GM19238 (cell line): ENCODE measurements around the gene MAPRE3.
"Not testable (repeated sequence)": the region's sequence is repeated elsewhere in the genome, so short reads cannot be mapped to it uniquely, and the experiment has no call there.

ENCODE experiments used
- DNase-seq: peaks from one replicate; pipeline ENCODE4 v3.0.0; 2011; ENCODE audit warnings: low spot score; ENCODE audit not compliant: insufficient read length

The MAPRE3 gene

DNA sequence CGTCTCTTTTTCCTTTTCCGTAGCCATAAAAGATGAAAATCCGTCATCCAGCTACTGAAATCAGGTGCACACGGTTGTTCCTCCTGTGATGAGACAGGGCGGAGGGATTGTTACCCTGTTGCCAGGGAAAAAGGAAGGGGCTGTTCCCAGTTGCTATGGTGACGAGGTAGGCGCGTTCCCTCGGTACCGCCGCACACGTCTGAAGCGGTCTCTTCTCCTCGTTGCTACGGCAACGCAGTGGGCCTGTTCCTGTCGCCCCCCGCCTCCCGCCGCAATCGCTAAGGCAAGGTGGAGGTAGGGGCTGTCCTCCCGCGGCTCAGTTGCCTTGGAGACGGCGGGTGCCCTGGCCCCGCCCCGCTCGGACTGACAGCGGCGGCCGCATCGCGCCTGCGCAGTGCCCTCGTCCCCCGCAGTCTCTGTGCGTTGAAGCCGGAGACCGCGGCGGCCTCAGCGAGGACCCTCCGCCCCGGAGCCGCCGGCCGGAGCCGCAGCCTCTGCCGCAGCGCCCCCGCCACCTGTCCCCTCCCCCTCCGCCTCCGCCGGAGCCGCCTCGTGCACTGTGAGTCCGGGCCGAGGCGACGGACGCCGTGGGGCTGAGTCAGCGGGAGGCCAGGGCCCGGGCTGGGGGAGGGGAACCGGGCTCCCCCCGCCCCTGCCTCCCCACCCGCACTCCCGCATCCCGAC, at the start of gene MAPRE3:
TSS of gene MAPRE3 (plus strand) at position 394 of the 684 bp plus-strand sequence. CDS start 51,582 bp downstream, outside the sequence.
- peak; percentile 82 for DNase-seq

DNA sequence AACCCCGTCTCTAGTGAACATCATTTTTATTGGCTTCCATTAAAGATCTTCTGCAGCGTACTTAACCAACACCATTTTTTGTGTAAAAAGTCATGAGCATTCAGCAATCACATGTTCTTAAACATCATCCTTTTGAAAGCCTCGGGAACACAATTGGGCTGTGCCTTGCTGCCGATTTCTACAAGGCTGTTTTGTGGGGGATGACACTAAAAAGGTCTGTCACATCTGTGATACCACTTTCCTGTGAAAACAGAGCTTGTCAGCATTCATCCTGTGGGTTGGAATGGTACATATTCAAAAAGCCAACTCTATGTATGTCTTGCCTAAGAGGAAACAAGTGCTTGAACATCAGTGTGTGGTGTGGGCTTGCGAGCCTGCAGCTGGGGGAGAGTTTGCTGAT, 49.1 kb upstream of the MAPRE3 start:
- DNase-seq = no peak

DNA sequence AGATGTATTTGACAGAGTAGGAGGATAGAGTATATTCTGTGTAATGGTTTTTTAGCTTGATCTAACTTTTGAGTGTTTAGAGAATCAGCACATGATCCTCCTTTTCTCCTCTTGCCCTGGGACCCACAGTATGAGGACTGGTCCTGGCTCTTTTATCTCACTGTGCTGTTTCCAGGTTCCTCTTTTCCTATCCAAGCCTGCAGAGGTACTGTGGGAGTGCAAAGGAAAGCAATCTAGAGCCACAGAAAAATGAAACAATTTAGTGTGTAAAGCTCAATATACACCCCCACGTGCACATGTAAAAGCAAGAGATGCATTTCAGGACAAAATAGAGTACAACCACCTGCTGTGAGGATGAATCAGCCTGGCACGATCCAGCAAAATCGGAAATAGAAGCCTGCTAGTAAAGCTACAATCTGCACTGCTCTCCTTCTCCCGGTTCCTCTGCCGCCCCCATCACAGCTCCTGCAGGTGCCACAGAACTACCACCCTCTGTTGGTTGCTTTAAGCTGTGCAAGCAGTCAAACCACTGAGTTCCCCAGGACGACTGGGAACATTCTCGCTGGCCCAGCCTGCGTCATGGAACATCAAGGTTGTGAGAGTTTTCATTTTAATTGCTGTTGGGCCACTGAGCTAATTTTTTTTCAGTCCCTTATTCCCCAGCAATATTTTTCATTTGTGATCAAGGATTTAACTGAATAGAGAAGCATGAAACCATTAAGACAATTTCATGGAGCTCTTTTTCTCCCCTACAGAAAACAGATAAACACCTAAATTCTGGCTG, 47.8 kb upstream of the MAPRE3 start:
- DNase-seq = peak; percentile 48

DNA sequence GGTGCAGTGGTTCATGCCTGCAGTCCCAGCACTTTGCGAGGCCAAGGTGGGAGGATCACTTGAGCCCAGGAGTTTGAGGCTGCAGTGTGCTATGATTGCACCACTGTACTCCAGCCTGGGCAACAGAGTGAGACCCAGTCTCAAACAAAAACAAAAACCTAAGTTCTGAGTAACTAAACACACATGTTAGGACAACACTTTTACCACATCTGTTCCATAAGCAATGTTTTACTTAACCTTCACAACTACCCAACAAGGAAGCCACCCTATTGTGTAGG, 47.3 kb upstream of the MAPRE3 start:
- DNase-seq = not testable (repeated sequence)

DNA sequence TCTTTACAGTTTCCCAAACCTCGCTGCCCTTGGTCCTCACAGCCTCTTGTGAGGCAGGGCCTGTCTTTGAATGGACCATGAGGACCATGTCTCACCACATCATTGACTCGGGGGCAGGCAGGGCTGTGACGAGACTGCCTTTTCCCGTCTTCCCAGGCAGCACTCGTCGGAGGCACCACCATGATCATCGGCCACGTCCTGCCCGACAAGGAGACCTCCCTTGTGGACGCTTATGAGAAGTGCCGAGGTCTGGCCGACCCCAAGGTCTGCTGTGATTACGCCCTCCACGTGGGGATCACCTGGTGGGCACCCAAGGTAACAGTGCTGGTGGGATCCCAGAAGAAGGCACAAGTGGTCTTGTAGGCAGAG, 45.7 kb upstream of the MAPRE3 start:
- no peak for DNase-seq

DNA sequence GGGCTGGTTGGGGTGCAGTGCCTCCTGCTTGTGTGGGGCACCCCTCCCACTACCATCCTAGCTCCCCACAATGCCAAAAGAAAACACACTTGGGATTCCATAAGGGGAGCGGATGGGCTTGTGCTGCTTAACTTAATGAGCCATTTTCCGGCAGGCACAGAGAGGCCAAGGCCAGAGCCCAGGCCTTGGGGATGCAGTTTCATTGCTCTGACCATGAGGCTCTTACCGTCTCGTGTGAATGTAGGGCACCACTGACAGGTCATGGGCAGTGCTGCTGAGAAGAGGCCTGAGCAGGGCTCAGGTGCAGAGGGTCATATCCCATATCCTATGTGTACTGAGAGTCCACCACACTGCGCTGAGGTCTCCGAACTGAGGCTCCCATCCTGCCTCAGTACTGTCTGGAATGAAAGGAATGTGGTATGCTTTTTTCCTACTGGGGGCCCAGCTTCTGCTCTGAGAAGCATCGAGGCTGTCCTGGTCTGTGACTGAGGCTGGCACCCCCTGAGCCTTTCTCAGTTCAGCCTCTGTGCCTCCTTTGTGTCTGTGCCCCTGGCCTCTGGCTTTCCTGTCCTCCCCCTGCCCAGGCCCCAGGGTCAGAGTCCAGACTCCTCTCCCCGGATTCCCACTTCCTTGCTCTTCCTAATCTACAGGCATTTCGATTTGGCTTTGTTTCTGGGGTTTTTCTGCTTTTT, 45.2 kb upstream of the MAPRE3 start:
- no peak for DNase-seq

DNA sequence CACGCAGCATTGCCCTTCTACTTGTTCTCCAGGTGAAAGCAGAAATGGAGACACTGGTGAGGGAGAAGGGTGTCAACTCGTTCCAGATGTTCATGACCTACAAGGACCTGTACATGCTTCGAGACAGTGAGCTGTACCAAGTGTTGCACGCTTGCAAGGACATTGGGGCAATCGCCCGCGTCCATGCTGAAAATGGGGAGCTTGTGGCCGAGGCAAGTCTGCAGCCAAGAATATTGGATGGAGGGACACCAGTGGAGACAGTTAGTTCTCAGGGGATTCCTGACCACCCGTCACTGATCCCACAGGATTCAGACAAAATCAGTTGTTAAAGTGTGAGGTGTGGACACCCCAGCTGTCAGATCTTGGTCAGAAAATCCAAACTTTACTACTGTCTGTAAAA, 43.2 kb upstream of the MAPRE3 start:
- DNase-seq = no peak

DNA sequence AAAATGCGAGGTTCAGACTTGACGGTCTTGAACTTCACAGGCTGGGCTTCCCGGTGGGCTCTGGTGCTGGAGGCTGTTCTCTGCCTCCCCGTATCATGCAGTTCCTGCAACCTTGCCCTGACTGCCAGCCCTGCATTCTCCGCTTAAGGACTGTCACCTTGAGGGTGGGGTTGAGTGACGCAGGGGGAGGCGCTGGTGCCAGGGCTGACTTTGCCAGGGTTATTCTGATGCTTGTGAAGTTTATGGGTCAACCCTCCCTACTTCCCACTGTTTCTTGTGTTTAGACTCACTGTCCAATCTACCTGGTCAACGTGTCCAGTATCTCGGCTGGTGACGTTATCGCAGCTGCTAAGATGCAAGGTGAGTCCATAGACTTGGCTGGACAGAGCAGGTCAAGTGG, 37.5 kb upstream of the MAPRE3 start:
- no peak for DNase-seq

DNA sequence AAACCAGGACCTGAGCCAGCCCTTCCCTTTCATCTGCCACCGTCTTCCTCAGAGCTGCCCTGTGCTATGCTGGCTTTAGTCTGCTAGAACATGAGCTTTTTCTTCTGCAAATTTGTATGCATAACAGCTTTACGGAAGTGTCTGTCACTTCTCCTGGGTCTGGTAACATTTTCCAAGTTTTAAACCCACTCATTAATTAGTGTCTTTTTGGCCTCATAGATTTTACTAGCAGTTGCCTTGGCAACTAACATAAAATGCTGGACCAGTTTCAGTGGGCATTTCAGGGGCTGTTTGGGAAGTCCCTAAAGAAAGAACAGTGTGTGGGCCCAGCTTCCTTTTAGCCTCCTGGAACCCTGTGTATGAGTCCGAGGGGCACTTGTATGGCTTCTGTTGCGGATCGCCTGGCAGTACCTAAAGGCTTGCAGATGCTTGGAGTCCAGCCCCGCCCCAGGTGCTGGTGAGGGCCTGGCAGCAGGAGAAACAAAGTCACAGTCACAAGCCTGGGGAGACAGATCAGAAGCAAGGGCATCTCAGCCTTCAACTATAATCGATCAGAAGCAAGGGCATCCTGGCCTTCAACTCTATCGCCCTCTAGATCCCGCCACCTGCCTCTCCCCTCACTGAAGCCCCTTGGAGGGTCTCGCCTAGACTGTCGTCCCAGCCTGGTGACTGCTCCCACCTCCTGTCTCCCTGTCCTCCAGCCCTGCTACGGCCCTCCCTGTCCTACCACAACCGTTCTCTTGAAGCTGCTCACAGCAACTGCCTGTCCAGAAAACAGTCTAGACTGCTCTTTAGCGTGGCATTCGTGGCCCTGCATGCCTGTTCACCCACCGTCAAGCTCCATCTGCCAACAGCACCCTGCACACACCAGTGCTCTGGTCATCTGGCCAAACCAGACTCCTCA, 36.8 kb upstream of the MAPRE3 start:
- DNase-seq = no peak

DNA sequence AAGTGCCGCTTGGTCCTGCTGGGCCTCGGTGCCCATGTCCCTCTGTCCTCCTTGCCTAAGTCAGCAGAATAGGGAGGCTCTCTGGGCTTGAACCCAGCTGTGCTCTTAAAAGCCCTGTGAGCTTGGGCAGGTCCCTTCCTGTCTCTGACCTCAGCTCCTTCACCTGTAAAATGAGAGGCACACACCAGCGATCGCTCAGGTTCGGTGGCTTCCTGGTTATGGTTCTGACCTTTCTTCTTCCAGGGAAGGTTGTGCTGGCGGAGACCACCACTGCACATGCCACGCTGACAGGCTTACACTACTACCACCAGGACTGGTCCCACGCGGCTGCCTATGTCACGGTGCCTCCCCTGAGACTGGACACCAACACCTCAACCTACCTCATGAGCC, 36.1 kb upstream of the MAPRE3 start:
- DNase-seq = no peak

DNA sequence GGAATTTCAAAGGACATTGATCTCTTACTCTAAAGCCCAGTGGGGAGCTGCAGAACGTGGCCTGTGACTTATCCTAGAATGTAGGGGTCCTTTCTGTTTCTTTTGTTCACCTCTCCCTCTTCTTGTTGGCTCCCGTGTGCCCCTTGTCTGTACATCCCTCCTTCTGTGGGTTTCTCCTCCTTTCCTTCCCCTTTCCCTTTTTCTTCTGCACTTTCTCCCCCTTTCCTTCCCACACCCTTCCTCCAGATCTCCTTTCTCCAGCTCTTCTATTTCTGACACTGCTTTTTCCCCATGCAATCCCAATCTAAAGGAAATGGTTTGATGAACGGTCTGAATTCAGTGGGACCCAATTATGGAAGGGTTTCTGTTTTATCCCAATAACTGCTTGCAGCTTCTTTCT, 35.5 kb upstream of the MAPRE3 start:
- no peak for DNase-seq

DNA sequence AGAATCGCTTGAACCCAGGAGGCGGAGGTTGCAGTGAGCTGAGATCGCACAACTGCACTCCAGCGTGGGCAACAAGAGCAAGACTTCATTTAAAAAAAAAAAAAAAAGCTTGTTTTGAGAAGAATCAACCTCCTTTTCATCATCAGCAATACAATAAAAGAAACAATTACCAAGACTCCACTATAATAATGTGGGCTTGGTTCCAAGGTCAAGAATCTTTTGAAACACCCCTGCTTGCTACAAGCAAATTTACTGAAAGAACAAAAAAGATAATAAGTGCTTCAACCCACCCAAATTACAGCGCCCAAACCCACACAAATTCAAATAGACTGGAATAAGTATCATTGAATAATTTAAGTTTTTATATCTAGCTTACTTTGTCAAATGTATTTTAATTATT, 33.6 kb upstream of the MAPRE3 start:
- no peak for DNase-seq

DNA sequence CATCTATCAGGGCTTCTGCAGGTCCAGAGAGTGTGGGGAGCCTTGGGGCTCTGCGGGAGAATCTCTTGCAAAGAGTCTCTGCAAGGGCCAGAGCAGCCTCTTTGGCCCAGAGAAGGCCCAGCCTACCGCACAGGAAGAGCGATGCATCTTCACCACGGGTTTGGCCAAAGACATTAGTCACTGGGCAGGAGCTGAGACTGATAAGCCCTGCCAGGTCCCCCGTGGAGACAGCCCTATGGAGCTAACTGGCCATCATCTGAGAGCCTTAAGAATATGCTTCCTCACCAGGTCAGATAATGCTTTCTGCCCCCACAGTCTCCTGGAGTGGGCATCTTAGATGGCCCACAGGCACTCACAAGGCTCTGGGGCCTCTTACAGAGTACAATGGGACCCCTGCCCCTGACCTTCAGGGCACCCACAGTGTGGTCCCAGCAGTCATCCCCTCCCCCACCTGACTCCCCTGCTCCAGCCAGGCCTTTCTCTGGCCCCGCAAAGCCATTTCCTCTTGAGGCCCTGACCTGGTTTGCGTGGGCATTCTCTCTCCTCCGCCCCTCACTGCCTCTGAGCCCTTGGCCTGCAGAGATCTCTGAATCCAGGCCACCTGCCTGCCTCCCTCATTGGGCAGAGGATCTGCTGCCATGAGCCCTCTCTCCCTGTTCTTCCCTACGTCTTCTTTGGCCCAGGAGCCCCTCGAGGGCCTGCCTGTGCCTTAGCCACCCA, 31.9 kb upstream of the MAPRE3 start:
- DNase-seq = no peak

DNA sequence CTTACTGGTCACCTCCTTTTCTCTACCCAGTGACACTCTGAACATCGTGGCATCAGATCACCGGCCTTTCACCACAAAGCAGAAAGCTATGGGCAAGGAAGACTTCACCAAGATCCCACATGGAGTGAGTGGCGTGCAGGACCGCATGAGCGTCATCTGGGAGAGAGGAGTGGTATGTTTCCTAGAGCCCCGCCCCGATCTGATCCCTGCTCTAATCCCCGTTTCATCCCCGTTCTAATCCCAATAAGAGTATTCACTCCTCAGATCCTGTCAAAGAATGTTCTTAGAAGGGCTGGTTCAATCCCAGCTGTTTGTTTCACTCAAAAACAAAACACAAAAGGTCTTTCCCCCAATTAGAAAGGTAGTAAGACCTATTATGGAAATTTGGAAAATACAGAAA, 30.4 kb upstream of the MAPRE3 start:
- DNase-seq = no peak

DNA sequence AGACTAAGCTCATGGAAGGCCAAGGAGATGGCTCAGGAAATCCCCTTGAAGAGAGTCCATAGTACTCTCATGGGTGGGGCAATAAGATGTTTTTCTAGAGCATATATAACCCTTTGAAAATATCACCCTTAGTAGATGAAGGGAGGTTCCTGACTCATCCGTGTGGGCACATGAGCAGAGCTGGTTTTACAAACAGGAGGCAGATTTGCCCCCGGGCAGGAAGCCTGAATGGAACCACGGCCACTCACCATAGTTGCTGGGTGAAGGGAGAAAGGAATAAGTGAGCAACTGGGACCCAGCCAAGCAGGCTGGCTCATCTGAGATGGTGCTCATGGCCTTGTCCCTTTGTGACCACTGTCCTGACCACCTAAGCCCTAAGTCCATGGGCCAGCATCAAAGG, 29.0 kb upstream of the MAPRE3 start:
- DNase-seq = no peak

DNA sequence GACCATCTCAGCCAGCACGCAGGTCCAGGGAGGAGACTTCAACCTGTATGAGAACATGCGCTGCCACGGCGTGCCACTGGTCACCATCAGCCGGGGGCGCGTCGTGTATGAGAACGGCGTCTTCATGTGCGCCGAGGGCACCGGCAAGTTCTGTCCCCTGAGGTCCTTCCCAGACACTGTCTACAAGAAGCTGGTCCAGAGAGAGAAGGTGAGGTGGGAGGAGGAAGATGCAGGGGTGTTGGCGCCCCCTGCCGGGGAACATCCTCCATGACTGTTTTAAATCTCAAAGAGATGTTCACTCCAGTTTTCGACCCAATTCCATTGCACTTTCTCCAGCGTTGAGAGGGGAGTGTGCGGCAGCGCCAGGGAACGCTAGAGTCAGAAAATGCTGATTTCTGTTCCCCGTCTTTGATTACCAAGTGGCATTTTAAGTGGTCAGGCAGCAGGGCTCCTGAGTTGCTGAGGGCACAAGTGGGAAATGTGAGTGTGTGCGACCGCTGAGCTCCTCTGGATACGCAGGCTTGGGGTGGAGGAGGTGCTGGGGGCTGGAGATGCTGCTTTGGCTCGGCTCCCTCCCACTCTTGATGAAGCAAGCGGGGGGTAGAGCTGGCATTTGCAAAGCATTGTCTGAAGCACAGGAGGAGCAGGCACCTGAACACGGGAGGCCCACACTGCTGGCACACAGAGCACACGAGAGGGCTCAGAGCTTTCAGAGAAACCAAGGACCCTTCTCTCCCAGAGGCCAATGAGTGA, 27.7 kb upstream of the MAPRE3 start:
- DNase-seq = peak; percentile 69

DNA sequence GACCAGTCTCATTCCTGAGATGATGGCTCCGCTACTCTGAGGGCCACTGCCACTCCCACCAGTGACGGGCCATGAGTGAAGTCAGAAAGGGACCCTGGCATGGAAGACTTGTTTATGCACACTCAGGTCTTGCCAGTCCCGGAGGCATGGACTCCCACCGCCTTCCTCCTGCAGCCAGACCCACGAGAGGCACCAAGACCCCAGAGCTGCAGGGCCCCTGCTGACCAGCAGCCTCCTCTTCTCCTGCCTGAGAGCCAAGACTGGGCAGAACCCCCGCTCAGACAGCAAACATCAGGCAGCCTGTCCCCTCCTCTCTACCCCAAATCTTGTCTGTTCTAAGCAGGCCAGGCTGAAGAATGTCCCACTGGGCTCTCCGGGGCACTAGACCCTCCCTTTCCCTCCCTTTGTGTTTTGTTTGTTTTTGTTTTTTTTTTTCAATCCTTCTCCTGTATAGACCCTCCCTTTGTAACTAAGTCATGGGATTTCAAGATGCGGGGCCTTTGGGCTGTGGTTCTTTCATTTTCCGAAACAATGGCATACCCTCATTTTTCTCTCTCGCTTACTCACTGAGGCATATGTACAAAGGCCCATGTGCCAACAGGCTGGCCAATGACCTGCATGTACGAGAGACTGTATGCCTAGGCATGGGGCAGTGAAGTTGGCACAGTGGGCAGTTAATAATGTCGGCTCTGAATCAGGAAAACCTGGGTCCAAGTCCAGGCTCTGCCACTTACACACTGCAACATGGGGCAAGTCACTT, 24.3 kb upstream of the MAPRE3 start:
- no peak for DNase-seq

DNA sequence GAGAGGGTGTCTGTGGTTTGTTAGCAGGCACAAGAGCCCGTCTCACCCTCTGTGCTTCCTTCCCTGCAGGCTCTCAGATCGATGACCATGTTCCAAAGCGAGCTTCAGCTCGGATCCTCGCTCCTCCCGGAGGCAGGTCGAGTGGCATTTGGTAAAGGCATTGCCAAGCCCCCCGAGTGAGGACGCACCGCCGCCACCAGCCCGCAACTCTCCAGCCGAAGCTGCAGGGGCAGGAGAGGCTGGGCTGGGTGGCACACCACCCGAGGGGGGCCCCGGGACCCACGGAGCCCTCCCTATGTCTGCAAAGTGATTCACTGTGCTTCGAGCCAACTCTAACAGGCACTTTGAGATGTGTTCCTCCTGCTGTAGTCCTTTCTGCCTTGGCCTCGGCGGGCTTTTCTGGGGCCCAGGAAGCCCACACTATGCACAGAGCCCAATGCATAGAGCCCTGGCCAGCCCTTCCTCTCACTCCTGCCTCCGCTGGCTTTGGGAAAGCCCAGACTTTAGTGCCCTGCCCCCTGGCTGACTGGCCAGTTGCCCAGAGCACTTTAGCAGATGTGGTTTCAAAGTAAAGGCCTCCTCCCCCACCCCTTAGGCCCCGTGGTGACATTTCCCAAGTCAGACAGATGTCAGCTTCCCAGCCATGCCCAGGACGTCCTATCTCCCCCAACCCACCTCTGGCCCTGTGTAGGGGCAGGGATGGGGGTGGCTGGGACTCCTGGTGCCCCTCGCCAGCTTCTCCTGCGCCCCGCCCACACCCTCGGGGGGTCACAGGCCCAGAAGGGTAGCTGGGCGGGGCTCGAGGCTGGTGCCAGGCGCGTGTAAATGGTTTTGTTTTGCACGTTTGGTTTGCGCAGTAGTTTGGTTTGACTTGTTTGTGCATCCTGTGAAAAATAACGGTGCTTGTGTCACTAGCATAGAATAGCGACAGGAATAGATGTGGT, 23.3 kb upstream of the MAPRE3 start:
- DNase-seq = no peak
